Measurements from ENCODE around the gene GLI2.

DNA sequence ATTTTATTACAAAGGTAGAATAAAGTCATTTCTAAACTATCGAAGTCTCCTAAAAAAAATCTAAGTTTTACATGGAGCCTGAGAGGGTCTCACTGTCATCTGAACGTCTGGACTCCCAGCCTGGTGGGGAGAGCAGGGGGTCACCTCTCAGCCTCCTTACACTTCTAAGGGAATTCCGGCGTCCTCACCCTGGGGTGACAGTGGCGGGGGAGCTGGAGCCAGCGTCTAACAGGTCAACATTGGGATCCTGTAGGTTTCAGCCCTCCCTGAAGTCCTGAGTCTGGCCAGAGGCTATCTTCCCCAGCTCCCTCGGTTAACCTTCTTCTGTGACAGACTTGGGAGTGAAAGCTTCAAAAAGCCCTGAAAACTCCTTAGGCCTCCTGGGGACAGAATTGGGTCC lies 34.6 kb upstream of the GLI2 start:
- TF ChIP-seq EZH2 (IDR thresholded peaks at IDR 0.05; ENCODE audit: borderline replicate concordance, low read length), result no peak
- TF ChIP-seq, protein P1, sequence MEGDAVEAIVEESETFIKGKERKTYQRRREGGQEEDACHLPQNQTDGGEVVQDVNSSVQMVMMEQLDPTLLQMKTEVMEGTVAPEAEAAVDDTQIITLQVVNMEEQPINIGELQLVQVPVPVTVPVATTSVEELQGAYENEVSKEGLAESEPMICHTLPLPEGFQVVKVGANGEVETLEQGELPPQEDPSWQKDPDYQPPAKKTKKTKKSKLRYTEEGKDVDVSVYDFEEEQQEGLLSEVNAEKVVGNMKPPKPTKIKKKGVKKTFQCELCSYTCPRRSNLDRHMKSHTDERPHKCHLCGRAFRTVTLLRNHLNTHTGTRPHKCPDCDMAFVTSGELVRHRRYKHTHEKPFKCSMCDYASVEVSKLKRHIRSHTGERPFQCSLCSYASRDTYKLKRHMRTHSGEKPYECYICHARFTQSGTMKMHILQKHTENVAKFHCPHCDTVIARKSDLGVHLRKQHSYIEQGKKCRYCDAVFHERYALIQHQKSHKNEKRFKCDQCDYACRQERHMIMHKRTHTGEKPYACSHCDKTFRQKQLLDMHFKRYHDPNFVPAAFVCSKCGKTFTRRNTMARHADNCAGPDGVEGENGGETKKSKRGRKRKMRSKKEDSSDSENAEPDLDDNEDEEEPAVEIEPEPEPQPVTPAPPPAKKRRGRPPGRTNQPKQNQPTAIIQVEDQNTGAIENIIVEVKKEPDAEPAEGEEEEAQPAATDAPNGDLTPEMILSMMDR (conservative IDR thresholded peaks at IDR 0.05 in 1 of 2, IDR thresholded peaks at IDR 0.05 in 1 of 2; ENCODE audit: extremely low read depth in 1 of 2, insufficient read depth in 1 of 2, low read depth in 1 of 2, low read length in 2 of 2), result no peak

Data from mammary epithelial cell (primary cell).